H1 (cell line): ENCODE measurements around the gene ACBD6. TPM values are rescaled to one million over a fixed set of nuclear protein-coding genes. Genes with fewer than 3 reads are reported as not detected.

ENCODE experiments used
- CTCF ChIA-PET: fragments of 300-600 bp; sonication (Branson Sonifier 250); formaldehyde crosslinking; loops from one replicate; lab custom pipeline; 2021; ENCODE audit not compliant: partially characterized antibody; lab: Charles Lee
- POLR2A ChIA-PET: fragments of 300-600 bp; sonication (Branson Sonifier 250); formaldehyde crosslinking; loops from one replicate; lab custom pipeline; 2021; ENCODE audit warnings: inconsistent platforms; ENCODE audit not compliant: partially characterized antibody; lab: Charles Lee
- DNase-seq, 2 experiments: peaks; one replicate each; pipeline versions ENCODE4 v3.0.0 to v3.0.0-alpha.2; 2010 to 2022; ENCODE audit warnings: low spot score in 2 of 2, low read depth in 1 of 2, mixed read lengths in 1 of 2
- FAIRE-seq: peaks from 2 replicates; lab custom pipeline; 2011; peaks lifted over from hg19 to GRCh38; lab: Jason Lieb, UNC
- H2AFZ ChIP-seq: 2 replicates; pipeline ENCODE4 v1.8.1; 2012; ENCODE audit warnings: low read length, inconsistent platforms
- H2AK5ac ChIP-seq: 2 replicates; pipeline ENCODE4 v1.6.1; 2013; ENCODE audit warnings: low read depth, low read length
- H2BK120ac ChIP-seq: replicated peaks from 2 replicates; pipeline ENCODE3; 2013; ENCODE audit warnings: low read depth, low read length, inconsistent platforms
- H2BK12ac ChIP-seq: 2 replicates; pipeline ENCODE4 v1.6.1; 2013; ENCODE audit warnings: low read depth, low read length
- H2BK15ac ChIP-seq: 2 replicates; pipeline ENCODE4 v1.6.1; 2013; ENCODE audit warnings: low read length
- H2BK20ac ChIP-seq: 2 replicates; pipeline ENCODE4 v1.6.1; 2013; ENCODE audit warnings: low read length
- H2BK5ac ChIP-seq: 2 replicates; pipeline ENCODE4 v1.6.1; 2013; ENCODE audit warnings: low read depth, low read length
- H3K14ac ChIP-seq: 2 replicates; pipeline ENCODE4 v1.6.1; 2013; ENCODE audit warnings: inconsistent platforms; ENCODE audit not compliant: insufficient read length
- H3K18ac ChIP-seq: 2 replicates; pipeline ENCODE4 v1.6.1; 2013; ENCODE audit warnings: low read length; ENCODE audit errors: extremely low read depth
- H3K23ac ChIP-seq: 2 replicates; pipeline ENCODE4 v1.6.1; 2013; ENCODE audit warnings: inconsistent platforms; ENCODE audit not compliant: insufficient read length
- H3K23me2 ChIP-seq: 2 replicates; pipeline ENCODE4 v1.6.1; 2013; ENCODE audit warnings: low read depth, low read length
- H3K27ac ChIP-seq: 2 replicates; pipeline ENCODE4 v1.6.1; 2011; ENCODE audit warnings: low read depth, low read length, inconsistent platforms
- H3K27me3 ChIP-seq, 4 experiments: replicated peaks in 1 of 4; 1 replicate in 1 of 4; 2 replicates in 3 of 4; pipeline versions ENCODE4 v1.6.1 to v1.8.1; 2011 to 2013; ENCODE audit warnings: low read length in 3 of 4, mild to moderate bottlenecking in 3 of 4, inconsistent platforms in 2 of 4, mixed read lengths in 2 of 4, moderate library complexity in 1 of 4; ENCODE audit not compliant: control insufficient read depth in 3 of 4, insufficient read depth in 3 of 4; ENCODE audit errors: extremely low read depth in 1 of 4
- H3K36me3 ChIP-seq, 4 experiments: 2 replicates each; pipeline versions ENCODE4 v1.6.1 to v1.8.1; 2011 to 2013; ENCODE audit warnings: mild to moderate bottlenecking in 4 of 4, low read length in 3 of 4, moderate library complexity in 2 of 4, control low read depth in 1 of 4, inconsistent platforms in 1 of 4; ENCODE audit not compliant: insufficient read depth in 4 of 4, control insufficient read depth in 2 of 4
- H3K4ac ChIP-seq: replicated peaks from 2 replicates; pipeline ENCODE3; 2013; ENCODE audit warnings: low read length, low read depth, mixed read lengths, inconsistent platforms; ENCODE audit not compliant: insufficient read length
- H3K4me1 ChIP-seq, 4 experiments: replicated peaks in 1 of 4; 1 replicate in 1 of 4; 2 replicates in 3 of 4; pipeline versions ENCODE4 v1.6.1 to v1.8.1; 2011 to 2013; ENCODE audit warnings: low read length in 3 of 4, inconsistent platforms in 2 of 4, mixed read lengths in 1 of 4; ENCODE audit not compliant: insufficient read depth in 4 of 4, control insufficient read depth in 3 of 4
- H3K4me2 ChIP-seq, 2 experiments: 2 replicates each; pipeline versions ENCODE4 v1.6.1 to v1.8.1; 2011 to 2013; ENCODE audit warnings: low read depth in 2 of 2, low read length in 2 of 2, control low read depth in 1 of 2, inconsistent platforms in 1 of 2, mild to moderate bottlenecking in 1 of 2; ENCODE audit not compliant: insufficient read depth in 1 of 2
- H3K4me3 ChIP-seq, 4 experiments: fragments of 200-600, 300-600 bp in 1 of 4; sonication (generic), shearing (Covaris generic), sonication (Bioruptor Twin) in 1 of 4; 2 replicates each; pipeline versions ENCODE4 v1.5.1 to v1.8.1; 2011 to 2016; ENCODE audit warnings: low read length in 4 of 4, low read depth in 3 of 4, control low read depth in 2 of 4, inconsistent platforms in 2 of 4, mild to moderate bottlenecking in 2 of 4, mixed read lengths in 1 of 4, moderate library complexity in 1 of 4; ENCODE audit not compliant: insufficient read depth in 2 of 4; ENCODE audit errors: extremely low read depth in 1 of 4
- H3K56ac ChIP-seq: replicated peaks from 2 replicates; pipeline ENCODE3; 2013; ENCODE audit warnings: low read depth, mild to moderate bottlenecking, mixed read lengths, low read length, inconsistent platforms; ENCODE audit not compliant: insufficient read length
- H3K79me1 ChIP-seq: 2 replicates; pipeline ENCODE4 v1.6.1; 2013; ENCODE audit warnings: low read depth, low read length, control low read depth
- H3K79me2 ChIP-seq, 2 experiments: 2 replicates each; pipeline versions ENCODE4 v1.6.1 to v1.8.1; 2012 to 2013; ENCODE audit warnings: low read length in 2 of 2, mild to moderate bottlenecking in 2 of 2, inconsistent platforms in 1 of 2; ENCODE audit not compliant: insufficient read depth in 2 of 2, control insufficient read depth in 1 of 2
- H3K9ac ChIP-seq, 4 experiments: replicated peaks in 1 of 4; 1 replicate in 1 of 4; 2 replicates in 3 of 4; pipeline versions ENCODE4 v1.6.1 to v1.8.1; 2011 to 2013; ENCODE audit warnings: low read depth in 3 of 4, low read length in 3 of 4, control low read depth in 2 of 4, mild to moderate bottlenecking in 2 of 4, moderate library complexity in 2 of 4, inconsistent platforms in 1 of 4; ENCODE audit errors: extremely low read depth in 1 of 4
- H3K9me3 ChIP-seq, 2 experiments: 2 replicates each; pipeline versions ENCODE4 v1.6.1 to v1.8.1; 2012 to 2013; ENCODE audit warnings: mild to moderate bottlenecking in 2 of 2, moderate library complexity in 2 of 2, control low read depth in 1 of 2, inconsistent platforms in 1 of 2, low read depth in 1 of 2, low read length in 1 of 2, mixed read lengths in 1 of 2; ENCODE audit not compliant: insufficient read depth in 2 of 2
- H4K20me1 ChIP-seq, 2 experiments: replicated peaks in 1 of 2; 2 replicates each; pipeline versions ENCODE3 to v1.8.1; 2011 to 2013; ENCODE audit warnings: inconsistent platforms in 2 of 2, low read length in 2 of 2, mild to moderate bottlenecking in 1 of 2; ENCODE audit not compliant: insufficient read depth in 2 of 2, control insufficient read depth in 1 of 2
- H4K5ac ChIP-seq: 2 replicates; pipeline ENCODE4 v1.6.1; 2013; ENCODE audit warnings: low read length, low read depth, mixed read lengths, inconsistent platforms; ENCODE audit not compliant: insufficient read length
- H4K8ac ChIP-seq: 2 replicates; pipeline ENCODE4 v1.8.0; 2013; ENCODE audit warnings: mild to moderate bottlenecking, moderate library complexity, low read length, inconsistent platforms; ENCODE audit not compliant: insufficient read depth; ENCODE audit errors: extremely low read depth
- H4K91ac ChIP-seq: replicated peaks from 2 replicates; pipeline ENCODE3; 2013; ENCODE audit warnings: low read length, mixed read lengths, inconsistent platforms; ENCODE audit not compliant: insufficient read length
- EZH2 ChIP-seq: fragments of 200-600 bp; sonication (generic); IDR thresholded peaks from 2 replicates; pipeline ENCODE4 v1.7.1; 2012; ENCODE audit warnings: low read depth, mild to moderate bottlenecking, moderate library complexity, low read length, inconsistent platforms; ENCODE audit not compliant: severe bottlenecking
- WGBS, 2 experiments: shearing (Covaris generic) in 1 of 2; methylation state at CpG; one replicate each; pipeline versions ENCODE4 v1.1.6 to v1.1.7; 2013 to 2015; ENCODE audit warnings: low lambda C conversion rate in 2 of 2, mixed read lengths in 2 of 2, inconsistent platforms in 1 of 2, low coverage in 1 of 2, missing lambda C conversion rate in 1 of 2; ENCODE audit not compliant: insufficient replicate concordance in 2 of 2, insufficient coverage in 1 of 2, insufficient read length in 1 of 2; ENCODE audit errors: extremely low coverage in 1 of 2, missing lambda C conversion rate in 1 of 2; 5-methylcytosine and 5-hydroxymethylcytosine counted together
- polyA plus RNA-seq, 7 experiments: library from polyadenylated mRNA; depleted of rRNA in 3 of 7; stranded (reverse) in 5 of 7; unstranded in 2 of 7; fragments of >200 nt in 5 of 7; fragments of 200-250 nt in 2 of 7; gene quantifications; 1 replicate in 5 of 7; 2 replicates in 1 of 7; 4 replicates in 1 of 7; pipeline versions ENCODE4 v1.2.1 to v1.2.3, GENCODE V29; 2011 to 2013; ENCODE audit warnings: missing spikeins in 2 of 7, mixed read lengths in 2 of 7
- total RNA-seq: library from RNA; stranded (reverse); fragmentation: NEBNext Ultra II Directional; extraction: Animal tissue kit (Norgen Biotek cat#: 25700); gene quantifications from 2 replicates; pipeline ENCODE4 v1.2.1, GENCODE V29; 2021

Gene ACBD6
- total and polyA plus RNA-seq, 2 of the 8 experiments (the other 6 are each of a cell fraction or from before 2014, with no cell fraction given), result 52.0 to 67.7 TPM

DNA sequence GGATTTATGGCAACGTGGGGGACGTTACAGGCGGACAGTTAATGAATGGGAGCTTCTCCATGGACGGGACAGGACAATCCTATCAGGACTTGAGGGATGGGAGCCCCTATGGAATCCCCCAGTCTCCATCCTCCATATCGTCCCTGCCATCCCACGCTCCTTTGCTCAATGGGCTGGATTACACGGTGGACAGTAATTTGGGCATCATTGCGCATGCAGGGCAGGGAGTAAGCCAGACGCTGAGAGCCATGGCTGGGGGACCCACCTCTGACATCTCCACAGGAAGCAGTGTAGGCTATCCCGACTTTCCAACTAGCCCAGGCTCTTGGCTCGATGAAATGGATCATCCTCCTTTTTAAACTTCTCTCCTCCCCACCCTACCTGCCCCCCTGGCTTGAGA, 228.2 kb downstream of the ACBD6 start:
- Histone ChIP-seq H3K23ac (no peak overlapping the region), H3K9me3 (peaks cover 4 to 10% of the 10 kb centered on the region in 2 experiments; a peak in 3 of 4 replicates), H2AFZ (no peak overlapping the region), H4K91ac (no peak overlapping the region), H3K56ac (no peak overlapping the region), H2BK20ac (no peak overlapping the region), H3K27me3 (no peaks in the 10 kb centered on the region), H3K18ac (no peak overlapping the region), H3K79me1 (no peaks in the 10 kb centered on the region), H3K23me2 (no peaks in the 10 kb centered on the region), H3K4me1 (peaks cover 14 to 37% (median 22%) of the 10 kb centered on the region in 4 experiments), H2BK15ac (no peak overlapping the region), H3K36me3 (peaks cover 0 to 15% (median 3%) of the 10 kb centered on the region in 4 experiments; a peak in 4 of 8 replicates), H3K4me2 (no peak overlapping the region), H2AK5ac (no peak overlapping the region), H3K4ac (no peak overlapping the region), H4K8ac (no peak overlapping the region), H3K4me3 (no peak overlapping the region), H2BK5ac (no peak overlapping the region), H3K27ac (no peak overlapping the region), H4K5ac (no peak overlapping the region), H3K14ac (no peak overlapping the region), H3K9ac (no peak overlapping the region), H2BK120ac (no peak overlapping the region), H2BK12ac (no peak overlapping the region), H4K20me1 (no peaks in the 10 kb centered on the region), H3K79me2 (no peaks in the 10 kb centered on the region)
- no peak for FAIRE-seq
- ChIA-PET POLR2A (interaction anchor here (0.6 to 2.8 kb wide), 3 partner anchors 8 to 156 kb away, joined by 3 to 14 read pairs (median 4); no protein-coding TSS in a partner anchor), CTCF (interaction anchor here (0.9 to 11.1 kb wide), 4 partner anchors 9 to 94 kb away, joined by 3 to 244 read pairs (median 44); no protein-coding TSS in a partner anchor)
- peak in 1 of 2 experiments; percentile 19 for DNase-seq
- WGBS, 2 experiments, result 96% methylated on average over 11 of the region's 11 CpGs; no CpG with 5 or more reads in 1 of the 2 experiments
- TF ChIP-seq EZH2, result no peak
- TF ChIP-seq, all 59 proteins: peak for 0
